NCI-H774 (cell line): Measurements from ENCODE around the gene IGFL4.

Experiments used
- DNase-seq: peaks from one replicate; lab custom pipeline; 2025; lab: John Stamatoyannopoulos, UW

The IGFL4 gene

DNA sequence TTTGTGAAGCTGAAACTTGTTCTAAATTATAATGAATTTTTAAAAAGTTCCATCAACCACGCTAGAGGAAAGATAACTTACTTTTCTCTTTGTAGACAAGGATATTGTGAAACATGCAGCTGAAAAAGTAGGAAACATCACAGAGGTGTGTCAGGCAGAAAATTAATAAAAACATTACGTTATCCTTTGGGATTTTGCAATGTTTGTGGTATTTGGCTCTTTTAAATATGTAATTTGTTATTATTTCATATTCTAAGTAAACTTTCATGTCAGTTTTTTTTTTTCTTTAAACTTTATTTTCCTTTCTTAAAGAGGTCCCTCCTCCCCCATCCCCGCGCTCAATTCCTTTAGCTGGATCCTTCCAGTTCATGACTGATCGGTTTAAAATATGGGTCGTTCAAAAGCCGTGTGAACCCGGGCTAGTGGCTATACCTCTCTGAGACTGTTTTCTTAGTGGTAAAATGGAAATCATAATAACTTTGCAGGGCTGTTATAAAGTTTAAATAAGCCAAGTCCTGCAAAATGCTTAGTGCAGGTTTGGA is 46.3 kb downstream of the IGFL4 start:
- DNase-seq, result no peak

DNA sequence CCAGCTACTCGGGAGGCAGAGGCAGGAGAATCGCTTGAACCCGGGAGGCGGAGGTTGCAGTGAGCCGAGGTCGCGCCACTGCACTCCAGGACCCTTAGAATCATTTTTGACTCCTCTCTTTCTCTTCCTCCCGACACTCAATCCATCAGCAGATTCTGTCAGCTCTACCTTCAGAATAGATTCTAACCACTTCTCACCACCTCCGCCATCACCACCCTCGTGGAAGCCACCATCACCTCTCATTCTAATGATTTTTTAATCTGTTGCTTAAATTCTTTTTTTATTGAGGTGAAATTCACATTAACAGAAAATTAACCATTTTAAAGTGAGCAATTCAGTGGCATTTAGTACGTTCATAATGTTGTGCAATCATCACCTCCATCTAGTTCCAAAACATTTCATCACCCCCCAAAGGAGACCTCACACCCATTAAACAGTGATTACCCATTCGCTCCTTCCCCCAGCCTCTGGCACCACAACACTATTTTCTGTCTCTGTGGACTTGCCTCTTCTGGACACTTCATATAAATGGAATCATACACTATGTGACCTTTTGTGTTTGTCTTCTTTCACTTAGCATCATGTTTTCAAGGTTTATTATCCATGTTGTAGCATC is 50.6 kb downstream of the IGFL4 start:
- DNase-seq, result no peak
